Endodermal cell (in vitro differentiated cells): ENCODE results near the gene NUP214. TPM values are rescaled to one million over a fixed set of nuclear protein-coding genes. Genes with fewer than 3 reads are reported as not detected.

Experiments
- DNase-seq: peaks from one replicate; pipeline ENCODE4 v3.0.0-alpha.2; 2017
- H3K27ac ChIP-seq: 2 replicates; pipeline ENCODE4 v1.5.1; 2013; ENCODE audit warnings: mild to moderate bottlenecking, low read depth, low read length, moderate library complexity
- H3K27me3 ChIP-seq: 2 replicates; pipeline ENCODE4 v1.6.1; 2013; ENCODE audit warnings: mild to moderate bottlenecking, low read length, moderate library complexity; ENCODE audit not compliant: insufficient read depth, control insufficient read depth, poor library complexity, severe bottlenecking
- H3K36me3 ChIP-seq: 2 replicates; pipeline ENCODE4 v1.7.0; 2013; ENCODE audit warnings: mild to moderate bottlenecking, low read length, moderate library complexity; ENCODE audit not compliant: control insufficient read depth, insufficient read depth
- H3K4me1 ChIP-seq: one replicate; pipeline ENCODE4 v1.7.0; 2013; ENCODE audit warnings: low read length; ENCODE audit not compliant: control insufficient read depth, insufficient read depth
- H3K4me3 ChIP-seq: 2 replicates; pipeline ENCODE4 v1.5.1; 2013; ENCODE audit warnings: mild to moderate bottlenecking, low read length, moderate library complexity
- H3K9ac ChIP-seq: 2 replicates; pipeline ENCODE4 v1.6.1; 2013; ENCODE audit warnings: mild to moderate bottlenecking, low read length, moderate library complexity; ENCODE audit not compliant: poor library complexity, severe bottlenecking; ENCODE audit errors: extremely low read depth
- H3K9me3 ChIP-seq: 2 replicates; pipeline ENCODE4 v1.6.1; 2013; ENCODE audit warnings: mild to moderate bottlenecking, low read length, moderate library complexity; ENCODE audit not compliant: control insufficient read depth
- H3K27ac Mint-ChIP-seq: 2 replicates; pipeline ENCODE4 v1.8.0; 2020; ENCODE audit warnings: mixed read lengths
- H3K27me3 Mint-ChIP-seq: 2 replicates; pipeline ENCODE4 v1.8.0; 2021; ENCODE audit warnings: mild to moderate bottlenecking, mixed read lengths; ENCODE audit not compliant: insufficient read depth
- H3K36me3 Mint-ChIP-seq: 2 replicates; pipeline ENCODE4 v1.8.0; 2020; ENCODE audit warnings: low read depth, mixed read lengths
- H3K4me1 Mint-ChIP-seq: 2 replicates; pipeline ENCODE4 v1.8.0; 2020; ENCODE audit warnings: mixed read lengths
- H3K4me3 Mint-ChIP-seq: 2 replicates; pipeline ENCODE4 v1.8.0; 2020; ENCODE audit warnings: mild to moderate bottlenecking, moderate library complexity, mixed read lengths
- H3K9me3 Mint-ChIP-seq: 2 replicates; pipeline ENCODE4 v1.8.0; 2020; ENCODE audit warnings: mild to moderate bottlenecking, mixed read lengths
- WGBS, 2 experiments: methylation state at CpG; one replicate each; pipeline versions ENCODE4 v1.1.5 to v1.1.7; 2013; ENCODE audit warnings: missing lambda C conversion rate in 2 of 2, mixed read lengths in 1 of 2; ENCODE audit not compliant: insufficient coverage in 1 of 2, insufficient read length in 1 of 2; 5-methylcytosine and 5-hydroxymethylcytosine counted together
- total RNA-seq, 2 donors: library from RNA; stranded (reverse); fragmentation: NEBNext Ultra II Directional in 1 of 2; extraction: Animal tissue kit (Norgen Biotek cat#: 25700) in 1 of 2; gene quantifications; 2 replicates in 1 of 2; 3 replicates in 1 of 2; pipeline ENCODE4 v1.2.1, GENCODE V29; 2021
- TF ChIP-seq, protein P1 (sequence below): fragments of 200-600 bp; sonication (generic); conservative IDR thresholded peaks from 2 replicates; pipeline ENCODE4 v1.5.0; 2021; ENCODE audit warnings: antibody characterized with exemption, mild to moderate bottlenecking

Gene NUP214
- total RNA-seq, 2 donors from 2014 or later: 56.7 to 59.9 TPM

DNA sequence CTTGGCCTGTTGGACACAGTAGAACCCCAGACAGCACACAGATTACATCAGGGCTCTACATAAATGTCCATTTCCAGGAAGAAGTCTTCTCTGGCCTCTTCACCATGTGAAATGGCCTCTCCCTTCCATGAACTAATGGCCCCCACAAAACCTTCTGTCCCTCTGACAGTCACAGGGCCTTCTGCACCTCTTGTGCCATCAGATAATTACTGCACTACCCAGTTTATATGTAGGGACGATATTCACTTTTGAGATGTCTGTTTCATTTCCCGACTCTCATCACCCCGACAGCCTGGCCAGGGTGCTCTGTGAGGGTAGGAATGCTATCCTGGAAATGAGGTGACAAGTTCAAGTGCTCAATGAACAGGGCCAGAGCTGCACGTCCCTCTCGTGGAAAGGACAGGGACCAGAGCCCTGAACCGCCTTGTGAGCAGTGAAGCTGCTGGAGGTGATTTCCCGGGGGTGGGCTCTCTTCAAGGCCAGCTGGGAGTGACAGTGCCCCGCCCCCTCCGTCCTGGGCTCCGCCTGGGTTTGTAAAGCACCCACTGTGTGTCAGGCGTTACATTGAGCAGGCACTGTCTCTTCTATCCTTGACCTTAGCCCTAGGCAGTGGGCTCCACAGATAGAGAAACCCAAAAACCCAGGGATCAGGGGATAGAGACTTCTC, 153.9 kb downstream of the NUP214 start:
- Histone ChIP-seq H3K9ac (no peak overlapping the region), H3K4me3 (no peak overlapping the region), H3K27me3 (peaks cover 37% of the 10 kb centered on the region), H3K27ac (no peak overlapping the region), H3K36me3 (no peaks in the 10 kb centered on the region), H3K4me1 (no peaks in the 10 kb centered on the region), H3K9me3 (no peaks in the 10 kb centered on the region)
- 79 to 86% methylated on average over 11 of the region's 11 CpGs for WGBS, 2 experiments
- TF ChIP-seq, protein P1, sequence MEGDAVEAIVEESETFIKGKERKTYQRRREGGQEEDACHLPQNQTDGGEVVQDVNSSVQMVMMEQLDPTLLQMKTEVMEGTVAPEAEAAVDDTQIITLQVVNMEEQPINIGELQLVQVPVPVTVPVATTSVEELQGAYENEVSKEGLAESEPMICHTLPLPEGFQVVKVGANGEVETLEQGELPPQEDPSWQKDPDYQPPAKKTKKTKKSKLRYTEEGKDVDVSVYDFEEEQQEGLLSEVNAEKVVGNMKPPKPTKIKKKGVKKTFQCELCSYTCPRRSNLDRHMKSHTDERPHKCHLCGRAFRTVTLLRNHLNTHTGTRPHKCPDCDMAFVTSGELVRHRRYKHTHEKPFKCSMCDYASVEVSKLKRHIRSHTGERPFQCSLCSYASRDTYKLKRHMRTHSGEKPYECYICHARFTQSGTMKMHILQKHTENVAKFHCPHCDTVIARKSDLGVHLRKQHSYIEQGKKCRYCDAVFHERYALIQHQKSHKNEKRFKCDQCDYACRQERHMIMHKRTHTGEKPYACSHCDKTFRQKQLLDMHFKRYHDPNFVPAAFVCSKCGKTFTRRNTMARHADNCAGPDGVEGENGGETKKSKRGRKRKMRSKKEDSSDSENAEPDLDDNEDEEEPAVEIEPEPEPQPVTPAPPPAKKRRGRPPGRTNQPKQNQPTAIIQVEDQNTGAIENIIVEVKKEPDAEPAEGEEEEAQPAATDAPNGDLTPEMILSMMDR: no peak
- H3K9me3 Mint-ChIP-seq: no peaks in the 10 kb centered on the region
- H3K27ac Mint-ChIP-seq: no peak overlapping the region
- no peaks in the 10 kb centered on the region for H3K36me3 Mint-ChIP-seq
- no peak for DNase-seq
- H3K4me3 Mint-ChIP-seq: no peak overlapping the region
- peaks cover 52% of the 10 kb centered on the region for H3K27me3 Mint-ChIP-seq
- peaks cover 11% of the 10 kb centered on the region for H3K4me1 Mint-ChIP-seq

DNA sequence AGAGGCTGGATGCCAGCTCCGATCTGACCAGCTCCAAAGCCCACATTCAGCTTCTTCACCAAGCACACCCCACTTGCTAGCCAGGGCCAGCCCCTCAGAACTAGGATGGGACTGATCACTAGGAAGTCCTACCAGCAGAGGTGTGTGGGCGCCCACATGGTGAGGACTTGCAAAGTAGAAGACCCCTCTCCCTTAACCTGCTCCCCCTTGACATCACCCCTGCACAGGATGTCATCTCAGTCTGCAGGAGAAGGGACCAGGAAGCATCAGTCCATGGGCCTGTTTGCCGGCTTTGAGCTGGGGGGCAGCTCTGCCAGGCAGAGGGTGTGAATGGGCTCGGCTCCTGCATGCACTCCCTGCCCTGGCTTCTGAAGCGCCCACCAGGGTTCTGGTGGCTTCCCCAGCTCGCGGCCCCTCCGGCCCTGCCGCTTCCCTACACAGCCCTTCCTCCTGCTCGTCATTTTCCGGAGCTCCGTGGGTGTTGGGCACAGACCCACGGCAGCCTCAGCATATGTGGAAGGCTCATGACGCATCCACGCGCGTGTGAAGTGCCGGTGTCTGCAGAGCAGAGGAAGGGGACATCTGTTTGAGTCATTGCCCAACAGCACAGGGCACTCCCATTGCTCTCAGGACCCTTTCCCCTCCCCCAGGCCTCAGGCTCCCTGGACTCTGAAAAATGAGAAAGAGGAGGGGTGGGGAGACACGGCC, 154.6 kb downstream of the NUP214 start:
- no peak overlapping the region for H3K4me3 Mint-ChIP-seq
- TF ChIP-seq, protein P1: no peak
- no peaks in the 10 kb centered on the region for H3K36me3 Mint-ChIP-seq
- 83 to 87% methylated on average over 4 to 19 of the region's 19 CpGs for WGBS, 2 experiments
- Histone ChIP-seq H3K9ac (no peak overlapping the region), H3K27ac (no peak overlapping the region), H3K4me1 (no peaks in the 10 kb centered on the region), H3K9me3 (no peaks in the 10 kb centered on the region), H3K36me3 (no peaks in the 10 kb centered on the region), H3K27me3 (peaks cover 37% of the 10 kb centered on the region), H3K4me3 (no peak overlapping the region)
- peaks cover 53% of the 10 kb centered on the region for H3K27me3 Mint-ChIP-seq
- H3K9me3 Mint-ChIP-seq: no peaks in the 10 kb centered on the region
- H3K27ac Mint-ChIP-seq: no peak overlapping the region
- peaks cover 8% of the 10 kb centered on the region for H3K4me1 Mint-ChIP-seq
- no peak for DNase-seq

DNA sequence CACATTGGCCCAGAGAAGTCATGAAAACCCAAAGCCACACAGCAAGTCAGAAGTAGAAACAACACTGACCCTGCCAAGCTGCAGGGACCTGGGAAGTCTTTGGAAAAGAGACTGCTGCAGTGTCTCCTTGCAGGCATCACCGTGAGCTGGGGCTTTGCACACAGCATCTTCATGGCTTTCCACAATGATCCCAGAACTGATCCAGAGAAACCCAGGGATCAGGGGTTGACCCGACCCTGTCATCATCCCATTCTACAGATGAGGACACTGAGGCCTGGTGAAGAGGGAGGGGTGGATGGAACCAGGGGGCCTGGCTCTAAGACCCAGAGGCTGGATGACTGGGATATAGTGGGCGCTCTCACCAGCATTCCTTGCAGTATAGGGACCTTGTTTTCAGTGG, 155.3 kb downstream of the NUP214 start:
- WGBS, 2 experiments: 90 to 92% methylated on average over 2 to 3 of the region's 3 CpGs

More for the DNA sequence above, 155.3 kb downstream of the NUP214 start:
- Mint-ChIP-seq H3K4me3 (no peak overlapping the region), H3K27me3 (peaks cover 48% of the 10 kb centered on the region), H3K36me3 (no peaks in the 10 kb centered on the region), H3K9me3 (no peaks in the 10 kb centered on the region), H3K4me1 (peaks cover 5% of the 10 kb centered on the region), H3K27ac (no peak overlapping the region)
- H3K27ac ChIP-seq: no peak overlapping the region
- H3K4me1 ChIP-seq: no peaks in the 10 kb centered on the region
- no peaks in the 10 kb centered on the region for H3K9me3 ChIP-seq
- no peak overlapping the region for H3K4me3 ChIP-seq
- peaks cover 33% of the 10 kb centered on the region for H3K27me3 ChIP-seq
- no peak overlapping the region for H3K9ac ChIP-seq
- TF ChIP-seq, protein P1: no peak
- no peak for DNase-seq
- no peaks in the 10 kb centered on the region for H3K36me3 ChIP-seq
